Epithelial cell of alveolus of lung (primary cell): ENCODE measurements around the gene CDHR4. TPM values are rescaled to one million over a fixed set of nuclear protein-coding genes. Genes with fewer than 3 reads are reported as not detected.

Source experiments
- total RNA-seq: library from RNA; depleted of rRNA; stranded (reverse); fragments of >200 nt; gene quantifications from 2 replicates; pipeline ENCODE4 v1.2.1, GENCODE V29; 2015

The CDHR4 gene, protein sequence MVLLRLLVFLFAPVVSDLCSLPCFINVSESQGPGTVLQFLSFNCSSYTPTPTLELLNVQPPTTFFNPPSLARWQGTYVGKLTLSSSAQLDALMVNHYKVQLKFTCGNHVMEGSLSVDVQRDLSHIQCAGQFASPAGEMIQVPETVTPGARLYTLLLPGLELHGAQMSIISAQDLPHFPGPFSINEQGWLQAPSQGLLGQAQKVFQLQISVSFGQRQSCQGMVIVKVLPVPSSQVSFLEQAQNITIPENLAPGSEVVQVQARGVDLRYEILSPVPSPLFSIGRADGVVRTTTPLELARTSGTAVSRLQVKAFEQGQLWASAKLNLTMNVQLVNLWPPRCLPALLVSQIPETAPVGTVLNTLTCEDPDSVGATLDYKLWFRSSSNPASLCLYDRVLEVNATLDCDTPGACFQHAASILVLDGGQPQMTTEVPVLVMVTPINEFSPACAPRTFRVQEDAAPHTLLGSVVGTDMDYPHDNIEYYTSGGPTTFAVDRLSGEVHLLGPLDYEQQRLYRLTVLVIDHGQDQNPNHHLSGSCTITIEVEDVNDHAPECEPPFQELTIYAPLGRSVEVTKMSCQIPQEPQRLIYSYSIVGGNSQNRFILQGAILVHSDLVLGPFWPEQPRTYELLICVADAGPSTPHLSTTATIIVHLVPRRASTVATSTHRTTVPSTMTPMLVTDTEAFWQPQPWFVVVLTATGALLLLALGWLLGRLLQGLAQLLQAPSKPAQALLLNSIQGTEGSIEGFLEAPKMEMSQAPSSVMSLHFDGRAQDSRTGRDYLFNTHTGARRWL
- 0.16 TPM in 1 of 2 replicates, not detected in the other for total RNA-seq

GRCh38 chr3:49799761-49800160, at the start of gene CDHR4:
CDHR4 (minus strand) TSS chr3:49799873; CDS start chr3:49799812, 61 bp downstream.

GRCh38 chr3:49813497-49814174, 14.0 kb upstream of the CDHR4 start, which contains the start of gene UBA7:
UBA7 (minus strand) TSS chr3:49813953; CDS start chr3:49813787, 166 bp downstream.

GRCh38 chr3:49802719-49803464, 3.2 kb upstream of the CDHR4 start, which contains the start of gene INKA1:
INKA1 (plus strand) TSS chr3:49803261; CDS start chr3:49803393, 132 bp downstream.

DNA sequence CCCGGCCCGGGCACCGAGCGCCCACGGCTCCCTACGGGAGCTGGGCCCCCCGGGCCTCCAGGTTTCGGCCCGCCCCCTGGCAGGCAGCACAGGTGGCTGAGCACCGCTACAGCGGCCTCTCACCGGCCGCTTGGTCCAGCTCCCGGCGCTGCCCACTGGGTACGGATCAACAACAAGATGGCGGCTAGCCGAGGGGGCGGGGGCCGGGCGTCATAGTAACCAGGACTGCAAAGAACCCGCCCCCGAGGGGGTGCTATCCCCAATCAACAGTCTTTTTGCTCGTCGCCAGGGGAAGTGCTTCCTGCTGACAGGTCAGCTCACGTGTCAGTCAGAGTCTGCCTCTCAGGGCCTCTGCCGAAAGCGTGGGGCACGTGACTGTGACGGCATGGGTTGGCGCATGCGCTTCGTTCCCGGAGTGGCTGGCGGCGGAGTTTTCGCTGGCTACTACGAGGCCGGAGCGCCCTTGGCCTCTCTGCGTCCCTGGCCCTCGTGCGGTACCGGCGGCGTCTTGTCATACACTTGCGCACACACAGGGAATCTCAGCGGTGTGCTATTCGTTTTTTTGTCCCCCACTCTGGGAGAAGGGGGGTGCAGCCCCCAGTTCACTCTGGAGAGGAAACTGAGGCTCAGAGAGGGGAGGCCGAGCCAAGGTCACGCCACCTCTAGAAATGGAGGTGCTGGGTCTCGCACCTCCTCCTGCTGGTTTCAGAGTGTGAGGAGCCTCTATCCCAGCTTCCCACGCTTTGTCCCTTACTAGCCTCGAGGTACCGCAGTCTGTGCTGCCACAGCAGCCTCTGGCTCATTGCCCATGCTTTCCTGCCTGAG, 13.1 kb downstream of the CDHR4 start, which contains the start of gene IP6K1:
TSS of gene IP6K1 (minus strand) at position 186 of the 825 bp plus-strand sequence. CDS start 38,502 bp downstream, outside the sequence.

Other genes starting within 250 kb of the CDHR4 start
- 0.08 and 0.13 TPM in 2 replicates for gene BSN, start 245.4 kb downstream of the CDHR4 start, total RNA-seq
- 71.3 and 163 TPM in 2 replicates for gene APEH, start 125.5 kb downstream of the CDHR4 start, total RNA-seq
- gene MST1, start 110.4 kb downstream of the CDHR4 start, total RNA-seq, result 5.4 and 14.1 TPM in 2 replicates
- 21.9 and 32.0 TPM in 2 replicates for gene RNF123, start 110.3 kb downstream of the CDHR4 start, total RNA-seq
- gene AMIGO3, start 80.2 kb downstream of the CDHR4 start, total RNA-seq, result 0.24 and 1.6 TPM in 2 replicates
- 13.1 and 69.7 TPM in 2 replicates for gene GMPPB, start 75.9 kb downstream of the CDHR4 start, total RNA-seq
- 27.9 and 51.2 TPM in 2 replicates for gene IP6K1, start 13.3 kb downstream of the CDHR4 start, total RNA-seq
- gene INKA1, start 3.4 kb upstream of the CDHR4 start, total RNA-seq, result 3.1 and 7.6 TPM in 2 replicates
- 30.6 and 39.0 TPM in 2 replicates for gene UBA7, start 14.1 kb upstream of the CDHR4 start, total RNA-seq
- gene TRAIP, start 56.7 kb upstream of the CDHR4 start, total RNA-seq, result 1.4 and 4.5 TPM in 2 replicates
- not detected in 2 replicates for gene CAMKV, start 70.0 kb upstream of the CDHR4 start, total RNA-seq
- gene MST1R, start 104.0 kb upstream of the CDHR4 start, total RNA-seq, result 0.52 and 3.1 TPM in 2 replicates
- 14.5 and 15.6 TPM in 2 replicates for gene MON1A, start 129.9 kb upstream of the CDHR4 start, total RNA-seq
- gene RBM6, start 140.3 kb upstream of the CDHR4 start, total RNA-seq, result 19.0 and 42.1 TPM in 2 replicates